NT2/D1 (cell line): ENCODE results near the gene RBM39.

Experiments
- DNase-seq: peaks from one replicate; pipeline ENCODE4 v3.0.0-alpha.2; 2011; ENCODE audit warnings: low read depth, low spot score
- H3K27me3 ChIP-seq: 2 replicates; pipeline ENCODE4 v1.6.0; 2011; ENCODE audit warnings: mild to moderate bottlenecking; ENCODE audit not compliant: insufficient read length, insufficient read depth
- H3K36me3 ChIP-seq: 2 replicates; pipeline ENCODE4 v1.6.1; 2011; ENCODE audit warnings: mild to moderate bottlenecking, low read length, mixed read lengths; ENCODE audit not compliant: insufficient read depth, insufficient read length
- H3K4me1 ChIP-seq: 2 replicates; pipeline ENCODE4 v1.5.1; 2011; ENCODE audit not compliant: insufficient read depth, insufficient read length
- H3K4me3 ChIP-seq: 2 replicates; pipeline ENCODE4 v1.5.1; 2011; ENCODE audit warnings: low read depth; ENCODE audit not compliant: insufficient read length
- H3K9ac ChIP-seq: 2 replicates; pipeline ENCODE4 v1.6.0; 2011; ENCODE audit warnings: low read depth; ENCODE audit not compliant: insufficient read length
- H3K9me3 ChIP-seq: 2 replicates; pipeline ENCODE4 v1.5.1; 2011; ENCODE audit warnings: mild to moderate bottlenecking, low read length; ENCODE audit not compliant: insufficient read depth
- SUZ12 ChIP-seq: IDR thresholded peaks from 2 replicates; pipeline ENCODE4 v1.6.1; 2011; ENCODE audit not compliant: insufficient read length, insufficient read depth; ENCODE audit errors: extremely low read depth
- YY1 ChIP-seq: IDR thresholded peaks from 2 replicates; pipeline ENCODE4 v1.6.1; 2011; ENCODE audit not compliant: insufficient read length, insufficient read depth
- ZNF274 ChIP-seq: IDR thresholded peaks from 2 replicates; pipeline ENCODE4 v1.6.1; 2011; ENCODE audit warnings: mild to moderate bottlenecking, low read depth, low read length

The RBM39 gene

DNA sequence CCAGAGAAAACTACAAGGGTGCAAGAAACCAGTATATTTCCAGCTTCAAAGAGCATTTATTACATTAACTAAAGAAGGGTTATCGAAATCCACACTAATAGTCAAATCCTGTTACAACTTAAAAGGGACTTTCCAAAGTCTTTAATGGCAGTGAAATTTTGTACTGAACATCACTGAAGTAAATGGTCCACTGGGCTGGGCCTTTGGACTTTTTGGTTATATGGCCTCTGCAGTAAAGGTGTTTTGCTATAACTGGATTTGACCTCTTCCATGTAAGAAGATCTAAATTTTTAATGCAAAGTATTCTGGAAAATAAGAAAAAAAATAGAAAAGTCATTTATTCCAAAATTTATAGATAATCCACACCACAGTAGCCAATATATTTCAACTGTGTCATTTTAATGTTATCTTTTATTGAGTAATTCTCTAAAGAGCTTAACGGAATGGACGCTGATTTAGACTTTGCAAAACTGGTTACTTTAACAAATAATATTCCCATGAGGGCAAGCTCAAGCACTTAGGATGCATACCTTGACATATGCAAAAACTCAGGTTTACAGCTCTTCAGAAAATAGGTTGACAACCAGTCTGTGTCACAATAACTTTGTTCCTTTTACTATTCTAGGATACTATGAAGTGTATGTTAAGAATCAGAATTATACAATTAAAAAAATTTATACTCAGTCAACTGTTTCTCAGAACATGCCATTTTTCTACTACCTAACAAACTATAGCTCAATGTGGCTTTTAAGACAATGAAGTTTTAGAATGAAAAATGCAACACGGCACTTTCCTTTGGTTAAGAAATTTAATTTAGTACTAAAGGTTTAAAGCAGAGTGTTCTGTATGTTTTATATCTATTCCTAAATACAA is 7.0 kb downstream of the RBM39 start:
- no peaks in the 10 kb centered on the region for H3K4me1 ChIP-seq
- no peaks in the 10 kb centered on the region for H3K27me3 ChIP-seq
- H3K9me3 ChIP-seq = no peaks in the 10 kb centered on the region
- no peak overlapping the region for H3K9ac ChIP-seq
- peaks cover 95% of the 10 kb centered on the region for H3K36me3 ChIP-seq
- H3K4me3 ChIP-seq = no peak overlapping the region
- no peak for DNase-seq
- TF ChIP-seq SUZ12 = no peak

DNA sequence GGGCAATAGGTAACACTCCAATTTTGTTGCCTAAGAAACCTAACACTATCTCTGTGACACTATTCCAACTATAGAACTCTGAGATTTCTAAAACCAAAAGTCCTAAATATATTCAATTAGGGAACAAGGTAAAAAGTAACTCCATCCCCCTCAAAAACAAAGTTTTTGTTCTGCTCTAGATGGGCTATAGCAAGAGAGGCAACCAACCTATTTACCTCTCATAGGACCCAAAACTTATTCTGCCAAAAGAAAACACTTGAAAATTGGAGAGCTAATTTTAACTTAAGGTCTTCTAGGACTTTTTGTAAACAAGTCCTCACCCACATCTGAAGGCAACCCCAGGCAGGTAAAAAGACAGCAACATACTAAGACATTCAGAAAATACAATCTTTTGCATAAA is 7.7 kb downstream of the RBM39 start:
- DNase-seq = no peak
- Histone ChIP-seq H3K9ac (no peak overlapping the region), H3K9me3 (no peaks in the 10 kb centered on the region), H3K27me3 (no peaks in the 10 kb centered on the region), H3K4me1 (no peaks in the 10 kb centered on the region), H3K36me3 (peaks cover 95% of the 10 kb centered on the region), H3K4me3 (no peak overlapping the region)
- TF ChIP-seq YY1 (no peak), SUZ12 (no peak), ZNF274 (no peak)

DNA sequence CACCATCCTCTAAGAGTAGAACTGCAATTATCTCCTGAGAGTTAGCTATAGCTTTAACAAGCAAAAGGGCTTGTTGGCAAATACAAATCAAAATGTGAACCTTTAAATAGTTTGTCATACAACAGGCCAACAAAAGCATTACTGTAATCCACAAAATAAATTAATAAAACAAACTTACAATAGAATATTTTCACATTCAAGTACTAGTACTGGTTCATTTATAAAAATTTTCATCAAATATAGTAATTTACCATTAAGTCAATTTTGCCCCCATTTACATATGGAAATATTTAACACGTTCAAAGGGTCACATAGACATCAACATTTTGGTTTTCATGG is 9.4 kb downstream of the RBM39 start:
- no peaks in the 10 kb centered on the region for H3K27me3 ChIP-seq
- no peaks in the 10 kb centered on the region for H3K4me1 ChIP-seq
- TF ChIP-seq SUZ12 = no peak
- TF ChIP-seq ZNF274 = no peak
- TF ChIP-seq YY1 = no peak
- no peak overlapping the region for H3K4me3 ChIP-seq
- no peaks in the 10 kb centered on the region for H3K9me3 ChIP-seq
- DNase-seq = no peak
- peaks cover 95% of the 10 kb centered on the region for H3K36me3 ChIP-seq
- no peak overlapping the region for H3K9ac ChIP-seq

DNA sequence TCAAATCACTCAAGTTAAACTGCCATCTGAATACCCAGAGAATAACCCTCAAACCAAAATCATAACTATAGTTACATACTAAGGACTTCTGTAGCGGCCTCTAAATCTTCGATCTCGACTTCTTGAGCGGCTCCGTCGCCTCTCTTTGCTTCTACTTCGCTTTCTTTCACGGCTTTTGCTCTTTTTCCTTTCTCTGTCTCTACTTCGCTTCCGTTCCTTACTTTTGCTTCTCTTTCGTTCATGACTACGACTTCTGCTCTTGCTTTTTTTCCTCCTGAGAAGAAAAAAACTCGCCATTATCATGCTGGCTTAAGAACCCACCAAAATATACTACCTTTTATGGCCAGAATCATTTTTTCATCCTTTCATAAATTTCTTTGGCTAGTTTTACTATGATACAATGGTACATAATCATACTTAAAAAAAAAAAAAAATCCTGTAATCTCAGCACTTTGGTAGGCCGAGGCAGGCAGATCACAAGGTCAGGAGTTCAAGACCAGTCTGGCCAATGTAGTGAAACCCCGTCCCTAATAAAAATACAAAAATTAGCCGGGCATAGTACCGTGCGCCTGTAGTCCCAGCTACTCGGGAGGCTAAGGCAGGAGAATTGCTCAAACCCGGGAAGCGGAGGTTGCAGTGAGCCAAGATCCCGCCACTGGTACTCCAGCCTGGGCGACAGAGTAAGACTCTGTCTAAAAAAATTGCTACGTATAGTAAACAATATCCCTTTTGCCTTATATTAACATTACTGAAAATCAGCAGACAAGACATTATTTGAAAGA is 10.0 kb downstream of the RBM39 start:
- Histone ChIP-seq H3K4me3 (no peak overlapping the region), H3K27me3 (no peaks in the 10 kb centered on the region), H3K4me1 (no peaks in the 10 kb centered on the region), H3K9me3 (no peaks in the 10 kb centered on the region), H3K9ac (no peak overlapping the region), H3K36me3 (peaks cover 95% of the 10 kb centered on the region)
- no peak for TF ChIP-seq SUZ12
- no peak for TF ChIP-seq YY1
- no peak for TF ChIP-seq ZNF274
- DNase-seq = no peak

DNA sequence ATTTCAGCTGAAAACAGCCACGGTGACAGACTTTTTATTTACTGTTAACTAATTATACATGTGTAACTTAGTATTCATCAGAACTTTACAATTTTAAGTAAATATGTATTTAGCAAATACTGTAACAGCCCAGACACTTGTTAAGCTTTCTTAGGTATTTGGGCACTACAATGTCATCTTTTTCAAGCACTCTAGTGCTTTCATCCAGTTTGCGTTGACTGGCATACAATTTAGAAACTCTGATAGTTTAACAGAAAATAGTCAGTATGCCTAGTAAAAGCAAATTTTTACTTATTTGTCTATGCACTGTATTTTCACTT is 10.6 kb downstream of the RBM39 start:
- H3K36me3 ChIP-seq = peaks cover 96% of the 10 kb centered on the region
- no peak for DNase-seq
- no peaks in the 10 kb centered on the region for H3K4me1 ChIP-seq
- no peak overlapping the region for H3K4me3 ChIP-seq
- H3K27me3 ChIP-seq = no peaks in the 10 kb centered on the region
- H3K9me3 ChIP-seq = no peaks in the 10 kb centered on the region
- H3K9ac ChIP-seq = no peak overlapping the region
- TF ChIP-seq ZNF274 (no peak), SUZ12 (no peak), YY1 (no peak)

DNA sequence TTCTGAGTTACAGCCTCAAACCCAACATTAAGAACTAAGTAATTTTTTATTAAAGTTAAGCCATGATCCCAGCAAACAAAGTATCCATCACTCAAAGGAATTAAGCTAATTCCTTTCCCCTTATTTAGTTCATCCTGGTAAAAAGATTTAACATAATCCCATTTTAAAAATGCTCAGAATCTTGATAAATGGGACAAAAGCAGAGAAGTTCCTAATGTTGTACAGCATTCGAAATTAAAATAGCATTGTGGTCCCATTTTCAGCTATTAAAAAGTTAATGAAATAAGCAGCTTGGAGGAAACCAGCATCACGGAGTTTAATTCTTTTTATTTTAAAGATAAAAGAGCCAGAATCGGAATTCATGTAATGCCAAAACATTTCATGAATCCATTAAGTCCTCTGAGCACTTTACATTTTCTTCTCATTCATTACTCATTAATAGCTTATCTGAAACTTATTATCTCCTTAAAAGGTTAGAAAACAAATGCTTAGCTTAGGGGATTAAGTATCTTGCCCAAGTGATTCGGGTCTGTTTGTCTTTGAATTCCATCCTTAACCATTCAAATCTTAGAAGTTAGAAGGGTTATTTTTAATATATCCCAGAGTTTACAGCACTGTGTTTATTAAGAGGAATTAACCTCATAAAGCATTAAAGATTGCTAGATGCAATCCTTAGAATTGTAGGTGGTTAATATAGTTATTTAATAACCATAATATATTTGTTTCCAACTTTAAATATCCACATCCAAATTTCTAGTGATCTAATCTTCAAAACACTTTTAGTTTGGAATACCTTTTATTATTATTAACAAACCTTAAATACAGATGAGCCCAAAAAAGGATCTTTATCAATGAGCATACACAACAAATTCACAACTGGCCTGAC is 11.2 kb downstream of the RBM39 start:
- DNase-seq = no peak
- H3K9ac ChIP-seq = no peak overlapping the region
- peaks cover 96% of the 10 kb centered on the region for H3K36me3 ChIP-seq
- no peaks in the 10 kb centered on the region for H3K4me1 ChIP-seq
- H3K27me3 ChIP-seq = no peaks in the 10 kb centered on the region
- no peak overlapping the region for H3K4me3 ChIP-seq
- TF ChIP-seq YY1 = no peak
- TF ChIP-seq SUZ12 = no peak
- no peak for TF ChIP-seq ZNF274
- H3K9me3 ChIP-seq = no peaks in the 10 kb centered on the region

DNA sequence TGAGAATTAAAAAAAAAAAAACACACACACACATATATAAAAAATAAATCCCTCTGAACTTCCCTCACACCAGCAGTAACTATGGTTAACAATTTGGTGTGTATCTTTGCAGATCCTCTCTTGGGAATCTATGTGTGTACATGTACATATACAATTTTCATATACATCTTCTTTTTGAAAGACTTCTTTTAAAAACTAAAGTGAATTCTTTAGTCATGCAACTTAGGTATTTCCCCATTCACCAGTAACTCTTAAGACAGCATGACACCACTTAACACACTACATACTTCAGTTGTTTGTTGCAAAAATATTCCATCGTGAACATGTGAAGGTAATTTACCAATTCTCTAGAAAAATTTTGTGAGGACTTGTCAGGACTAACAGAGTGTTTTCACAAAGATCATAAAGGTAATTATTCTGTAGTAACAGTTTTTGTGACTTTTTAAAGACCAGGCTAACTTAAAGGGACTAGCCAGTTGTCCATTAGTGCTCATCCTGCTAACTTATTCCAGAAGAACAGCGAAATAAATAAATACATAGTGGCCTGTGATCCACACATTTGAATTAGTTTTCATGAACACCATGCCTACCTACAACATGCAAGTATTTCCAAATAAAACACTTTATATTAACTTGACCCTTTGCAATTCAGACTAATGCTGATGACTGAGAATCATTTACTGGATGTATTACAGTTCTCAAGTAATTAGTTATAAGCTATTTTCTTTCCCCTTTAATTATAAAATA is 12.1 kb downstream of the RBM39 start:
- H3K4me3 ChIP-seq = no peak overlapping the region
- H3K9ac ChIP-seq = no peak overlapping the region
- H3K9me3 ChIP-seq = no peaks in the 10 kb centered on the region
- H3K36me3 ChIP-seq = peaks cover 96% of the 10 kb centered on the region
- H3K27me3 ChIP-seq = no peaks in the 10 kb centered on the region
- DNase-seq = no peak
- TF ChIP-seq SUZ12 (no peak), ZNF274 (no peak), YY1 (no peak)
- peaks cover 3% of the 10 kb centered on the region for H3K4me1 ChIP-seq
